Measurements from ENCODE around the gene UNC79. TPM values are rescaled to one million over a fixed set of nuclear protein-coding genes. Genes with fewer than 3 reads are reported as not detected.

Gene UNC79
- total and polyA plus RNA-seq, 4 donors, result 0.03 to 0.94 (median 0.14) TPM

DNA sequence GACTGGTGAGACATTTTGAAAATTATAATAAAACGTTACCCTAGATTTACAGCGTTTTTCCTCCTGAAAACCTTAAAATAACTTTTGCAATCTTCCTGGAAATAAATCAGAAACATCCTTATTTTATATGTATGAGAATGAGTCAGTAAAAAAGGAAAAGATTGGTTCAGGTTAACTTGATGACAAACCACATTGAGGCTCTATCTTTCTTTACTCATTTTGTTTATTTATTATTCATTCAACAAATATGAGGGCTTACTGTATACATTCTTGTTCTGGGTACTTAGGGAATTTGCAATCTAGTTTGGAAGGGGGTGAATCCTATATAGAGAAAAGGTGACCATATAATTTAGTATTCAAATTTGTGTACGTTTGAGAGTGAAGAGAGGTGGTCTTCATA is 156.6 kb downstream of the UNC79 start:
- DNase-seq (no peak), ATAC-seq (ENCODE audit: insufficient read depth, low FRiP score) (no peak)
- no peak overlapping the region for H3K9ac ChIP-seq (ENCODE audit: insufficient read depth in 1 of 2, low read length in 2 of 2)
- H3K4me3 ChIP-seq, result no peak overlapping the region
- H3K27ac ChIP-seq (ENCODE audit: low read depth in 1 of 2, low read length in 1 of 2), result no peak overlapping the region
- no peaks in the 10 kb centered on the region for H3K4me1 ChIP-seq (ENCODE audit: control insufficient read depth in 5 of 5, insufficient read depth in 5 of 5, low read length in 5 of 5)
- TF ChIP-seq CTCF (IDR thresholded peaks at IDR 0.05; ENCODE audit: control extremely low read depth, extremely low read depth), result no peak
- no peaks in the 10 kb centered on the region for H3K36me3 ChIP-seq (ENCODE audit: control insufficient read depth in 4 of 4, insufficient read depth in 4 of 4, low read length in 4 of 4)
- H3K27me3 ChIP-seq (ENCODE audit: control insufficient read depth in 3 of 3, insufficient read depth in 3 of 3, low read length in 2 of 3), result peaks cover 0 to under 1% (median 0%) of the 10 kb centered on the region in 3 donors
- WGBS, 2 donors, result 80 to 82% methylated on average over 3 of the region's 3 CpGs
- H3K9me3 ChIP-seq (ENCODE audit: control insufficient read depth in 4 of 4, insufficient read depth in 3 of 4, low read length in 3 of 4), result no peaks in the 10 kb centered on the region

DNA sequence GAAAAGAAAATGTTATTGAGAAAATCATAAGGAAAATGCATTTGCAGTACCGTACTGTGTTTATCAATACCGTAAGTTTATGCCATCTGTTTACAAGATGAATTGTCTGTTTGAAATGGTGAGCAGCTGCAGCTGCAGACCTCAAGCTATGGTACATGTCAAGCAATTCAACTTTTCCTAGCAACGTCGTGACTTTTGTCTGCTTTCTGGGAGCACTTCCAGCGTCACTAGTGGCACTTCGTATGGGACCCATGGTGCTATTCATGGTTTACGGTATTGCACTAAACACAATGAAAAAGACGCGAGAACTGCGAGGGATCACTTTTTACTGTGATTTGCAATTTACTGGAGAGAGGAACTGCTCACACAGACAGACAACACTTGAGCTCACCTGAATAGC is 160.8 kb downstream of the UNC79 start:
- ATAC-seq (ENCODE audit: insufficient read depth, low FRiP score), result no peak
- no peak for TF ChIP-seq CTCF (IDR thresholded peaks at IDR 0.05; ENCODE audit: control extremely low read depth, extremely low read depth)

GRCh38 chr14:93592786-93593185 is 162.0 kb downstream of the UNC79 start:
- TF ChIP-seq CTCF (IDR thresholded peaks at IDR 0.05; ENCODE audit: control extremely low read depth, extremely low read depth), result no peak
- H3K27me3 ChIP-seq (ENCODE audit: control insufficient read depth in 3 of 3, insufficient read depth in 3 of 3, low read length in 2 of 3), result peaks cover 0 to 9% (median 0%) of the 10 kb centered on the region in 3 donors
- DNase-seq (no peak), ATAC-seq (ENCODE audit: insufficient read depth, low FRiP score) (no peak)
- no peaks in the 10 kb centered on the region for H3K36me3 ChIP-seq (ENCODE audit: control insufficient read depth in 4 of 4, insufficient read depth in 4 of 4, low read length in 4 of 4)
- 30 to 50% methylated on average over 3 of the region's 3 CpGs for WGBS, 2 donors
- H3K9ac ChIP-seq (ENCODE audit: insufficient read depth in 1 of 2, low read length in 2 of 2), result no peak overlapping the region
- no peaks in the 10 kb centered on the region for H3K4me1 ChIP-seq (ENCODE audit: control insufficient read depth in 5 of 5, insufficient read depth in 5 of 5, low read length in 5 of 5)
- no peaks in the 10 kb centered on the region for H3K9me3 ChIP-seq (ENCODE audit: control insufficient read depth in 4 of 4, insufficient read depth in 3 of 4, low read length in 3 of 4)
- H3K27ac ChIP-seq (ENCODE audit: low read depth in 1 of 2, low read length in 1 of 2), result no peak overlapping the region
- H3K4me3 ChIP-seq, result no peak overlapping the region

More for the DNA sequence above, 160.8 kb downstream of the UNC79 start:
- WGBS, 2 donors, result 66 to 71% methylated on average over 10 of the region's 10 CpGs
- Histone ChIP-seq H3K27me3 (ENCODE audit: control insufficient read depth in 3 of 3, insufficient read depth in 3 of 3, low read length in 2 of 3) (peaks cover 0 to 9% (median 0%) of the 10 kb centered on the region in 3 donors), H3K9me3 (ENCODE audit: control insufficient read depth in 4 of 4, insufficient read depth in 3 of 4, low read length in 3 of 4) (no peaks in the 10 kb centered on the region), H3K4me1 (ENCODE audit: control insufficient read depth in 5 of 5, insufficient read depth in 5 of 5, low read length in 5 of 5) (no peaks in the 10 kb centered on the region), H3K36me3 (ENCODE audit: control insufficient read depth in 4 of 4, insufficient read depth in 4 of 4, low read length in 4 of 4) (no peaks in the 10 kb centered on the region), H3K9ac (ENCODE audit: insufficient read depth in 1 of 2, low read length in 2 of 2) (no peak overlapping the region), H3K4me3 (no peak overlapping the region), H3K27ac (ENCODE audit: low read depth in 1 of 2, low read length in 1 of 2) (no peak overlapping the region)
- peak; percentile 22 to 54 (median 47) for DNase-seq

DNA sequence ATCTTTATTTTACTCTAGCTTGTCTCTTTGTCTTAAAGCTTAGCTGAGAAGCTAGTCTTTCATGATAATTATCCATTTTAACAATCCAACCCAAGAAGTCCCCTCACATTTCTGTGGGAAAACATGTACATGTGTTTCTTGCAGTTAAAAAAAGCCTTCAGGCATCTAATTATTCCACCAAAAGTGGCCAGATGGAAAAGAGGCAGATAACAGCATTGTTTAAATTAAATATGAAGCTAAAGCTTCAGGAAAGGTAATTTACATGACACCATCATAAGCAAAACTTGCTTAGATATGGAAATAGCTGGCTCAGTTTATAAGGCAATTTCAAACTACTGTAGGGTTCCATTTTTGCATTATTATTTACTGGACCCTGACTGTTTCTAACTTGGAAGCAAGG is 175.4 kb downstream of the UNC79 start:
- peaks cover 0 to 5% (median 0%) of the 10 kb centered on the region in 3 donors for H3K27me3 ChIP-seq (ENCODE audit: control insufficient read depth in 3 of 3, insufficient read depth in 3 of 3, low read length in 2 of 3)
- no peak overlapping the region for H3K4me3 ChIP-seq
- TF ChIP-seq CTCF (IDR thresholded peaks at IDR 0.05; ENCODE audit: control extremely low read depth, extremely low read depth), result no peak
- DNase-seq (no peak), ATAC-seq (ENCODE audit: insufficient read depth, low FRiP score) (no peak)
- no peaks in the 10 kb centered on the region for H3K4me1 ChIP-seq (ENCODE audit: control insufficient read depth in 5 of 5, insufficient read depth in 5 of 5, low read length in 5 of 5)
- H3K27ac ChIP-seq (ENCODE audit: low read depth in 1 of 2, low read length in 1 of 2), result no peak overlapping the region
- H3K36me3 ChIP-seq (ENCODE audit: control insufficient read depth in 4 of 4, insufficient read depth in 4 of 4, low read length in 4 of 4), result no peaks in the 10 kb centered on the region
- peaks cover 0 to 3% (median under 1%) of the 10 kb centered on the region in 4 donors for H3K9me3 ChIP-seq (ENCODE audit: control insufficient read depth in 4 of 4, insufficient read depth in 3 of 4, low read length in 3 of 4)
- H3K9ac ChIP-seq (ENCODE audit: insufficient read depth in 1 of 2, low read length in 2 of 2), result no peak overlapping the region

Measured in lung (tissue), 12 donors.